Amniotic stem cell (primary cell): ENCODE results near the gene RNF212.
"Not testable (repeated sequence)": the region's sequence is repeated elsewhere in the genome, so short reads cannot be mapped to it uniquely, and the experiment has no call there.

ENCODE experiments used
- DNase-seq: peaks from one replicate; lab custom pipeline; 2025; lab: John Stamatoyannopoulos, UW

The RNF212 gene

DNA sequence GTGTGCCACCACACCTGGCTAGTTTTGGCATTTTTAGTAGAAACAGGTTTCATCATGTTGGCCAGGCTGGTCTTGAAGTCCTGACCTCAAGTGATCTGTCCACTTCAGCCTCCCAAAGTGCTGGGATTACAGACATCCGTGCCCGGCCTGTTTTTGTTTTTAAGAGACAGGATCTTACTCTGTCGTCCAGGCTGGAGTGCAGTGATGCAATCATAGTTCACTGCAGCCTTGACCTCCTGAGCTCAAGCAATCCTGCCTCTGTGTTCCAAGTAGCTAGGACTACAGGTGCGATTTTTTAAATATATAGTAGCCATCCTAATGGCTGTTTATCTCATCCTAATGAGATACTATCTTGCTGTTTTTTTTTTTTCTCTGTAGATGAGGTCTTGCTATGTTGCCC, 47.6 kb downstream of the RNF212 start:
- DNase-seq: no peak

DNA sequence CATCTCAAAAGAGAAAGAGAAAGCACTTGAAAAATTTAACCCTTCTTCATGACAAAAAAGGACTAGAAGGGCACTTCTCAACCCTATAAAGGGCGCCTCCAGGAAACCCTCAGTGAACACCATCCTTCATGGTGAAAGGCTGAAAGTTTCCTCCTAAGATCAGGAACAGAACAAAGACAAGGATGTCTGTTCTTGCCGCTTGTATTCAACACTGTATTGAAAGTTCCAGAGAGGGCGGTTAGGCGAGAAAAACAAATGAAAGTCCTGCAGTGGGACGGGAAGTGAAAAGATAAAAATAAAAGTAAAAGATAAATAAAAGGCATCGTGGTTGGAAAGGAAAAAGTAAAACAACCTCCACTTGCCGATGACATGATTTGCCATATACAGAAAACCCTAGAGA, 50.9 kb downstream of the RNF212 start:
- DNase-seq: no peak

DNA sequence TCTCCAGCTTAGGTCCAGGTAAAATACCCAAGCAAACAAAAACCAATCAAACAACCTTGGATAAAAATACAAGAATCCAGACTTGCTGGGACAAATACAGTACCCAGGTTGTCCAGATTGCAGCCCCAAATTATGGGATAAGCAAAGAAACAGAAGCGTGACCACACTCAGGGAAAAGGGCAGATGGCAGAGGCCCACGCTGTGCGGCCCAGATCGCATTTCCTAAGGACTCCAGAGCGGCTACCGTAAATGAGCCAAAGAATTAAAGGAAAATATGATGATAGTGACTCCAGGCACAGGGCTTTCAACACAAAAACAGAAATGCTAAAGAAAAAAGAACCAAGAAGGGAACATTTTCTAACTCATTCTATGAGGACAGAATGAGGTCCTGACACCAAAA, 51.6 kb downstream of the RNF212 start:
- DNase-seq: no peak

DNA sequence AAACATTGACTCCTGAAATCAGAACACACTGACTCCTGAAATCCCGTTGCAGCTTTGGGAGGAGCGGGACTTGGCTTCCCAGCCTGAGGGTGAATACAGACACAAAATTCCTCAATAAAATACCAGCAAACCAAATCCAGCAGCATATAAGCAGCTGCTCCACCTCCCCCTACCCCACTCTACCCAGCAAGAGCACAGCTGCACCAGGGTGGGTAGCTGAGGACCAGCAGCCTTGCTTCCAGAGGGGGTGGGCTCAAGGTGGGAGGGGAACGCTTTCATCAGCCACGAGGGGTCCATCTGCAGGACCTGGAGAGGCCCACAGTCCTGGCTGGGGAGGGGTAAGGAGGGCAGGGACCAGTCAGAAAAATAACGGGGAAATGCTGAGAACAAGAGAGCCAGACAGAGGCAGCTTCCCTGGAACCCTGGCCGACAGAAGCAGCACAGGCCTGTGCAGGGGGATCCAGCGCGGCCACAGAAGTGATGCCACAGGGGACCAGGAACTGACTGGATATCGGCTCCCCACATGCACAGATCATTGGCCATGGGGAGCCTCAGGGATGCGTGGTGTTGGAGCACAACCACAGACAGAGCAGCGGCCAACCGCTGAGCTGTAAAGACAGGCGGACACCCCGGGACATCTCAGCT, 52.2 kb downstream of the RNF212 start:
- DNase-seq: no peak

DNA sequence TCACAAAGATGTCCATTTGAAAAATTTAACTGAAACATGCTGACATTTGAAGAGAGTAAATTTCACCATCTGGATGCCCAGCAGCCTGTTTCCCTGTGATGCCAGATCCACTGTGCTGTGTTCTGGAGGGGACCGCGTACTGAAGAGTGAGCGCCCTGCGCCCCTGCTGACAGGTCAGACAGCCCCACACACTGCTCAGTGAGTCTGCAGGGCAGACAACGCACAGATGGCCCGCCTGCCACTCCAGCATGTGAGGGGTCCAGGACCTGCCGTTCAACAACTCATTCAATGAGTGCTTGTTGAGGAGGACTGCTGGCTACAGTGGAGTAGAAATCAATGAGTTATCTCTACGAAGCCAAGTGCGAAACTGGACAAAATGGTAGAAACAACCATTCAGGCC, 52.7 kb downstream of the RNF212 start:
- no peak for DNase-seq

DNA sequence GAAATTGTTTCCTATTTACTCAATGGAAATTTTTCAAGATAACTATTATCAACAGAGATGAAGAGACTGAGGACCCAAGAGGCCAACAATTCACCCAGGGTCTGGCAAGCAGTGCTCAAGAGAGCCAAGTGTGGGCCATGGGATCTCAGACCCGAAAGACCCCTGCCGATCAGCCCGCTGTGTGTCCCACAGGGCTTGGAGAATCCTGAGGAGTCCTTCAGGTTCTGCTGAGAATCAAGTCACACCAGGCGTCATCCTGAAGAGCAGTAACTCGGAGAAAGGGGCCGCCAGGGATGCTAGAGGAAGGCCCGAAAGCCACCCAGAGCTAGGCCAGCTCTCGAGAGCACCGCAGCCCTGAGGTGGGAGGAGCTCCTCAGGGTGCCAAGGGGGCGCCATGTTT, 53.2 kb downstream of the RNF212 start:
- DNase-seq: no peak

DNA sequence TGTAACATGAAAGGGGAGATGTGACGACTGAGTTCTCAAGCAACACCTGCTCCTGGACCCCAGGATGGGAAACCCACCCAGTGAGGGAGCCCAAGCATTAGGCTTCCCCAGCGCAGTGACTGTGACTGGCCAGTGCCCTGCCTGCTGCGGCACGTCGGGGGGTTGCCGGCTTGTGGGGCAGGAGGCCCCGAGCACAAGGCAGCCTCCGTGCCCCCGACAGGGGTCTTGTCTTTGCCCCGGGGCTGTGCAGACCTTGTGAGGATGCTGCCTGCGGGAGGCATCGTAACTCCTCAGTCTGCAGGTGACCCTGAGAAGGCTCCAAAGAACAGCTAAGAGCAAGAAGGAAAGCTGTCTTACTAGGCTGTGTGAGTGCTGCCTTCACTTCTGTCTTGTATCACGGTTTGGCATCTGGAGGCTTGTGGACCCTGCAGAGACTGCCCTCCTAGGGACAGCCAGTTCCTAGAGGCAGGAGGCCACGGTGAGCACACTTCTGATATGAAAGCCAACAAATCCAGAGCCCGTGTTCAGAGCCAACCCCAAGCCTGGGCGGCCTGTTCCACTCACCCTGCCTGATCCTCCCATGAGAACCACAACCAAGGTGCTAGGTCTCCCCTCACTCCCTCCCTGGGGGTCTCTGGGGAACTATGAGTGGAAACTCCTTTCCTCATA, 54.2 kb downstream of the RNF212 start:
- DNase-seq: no peak

DNA sequence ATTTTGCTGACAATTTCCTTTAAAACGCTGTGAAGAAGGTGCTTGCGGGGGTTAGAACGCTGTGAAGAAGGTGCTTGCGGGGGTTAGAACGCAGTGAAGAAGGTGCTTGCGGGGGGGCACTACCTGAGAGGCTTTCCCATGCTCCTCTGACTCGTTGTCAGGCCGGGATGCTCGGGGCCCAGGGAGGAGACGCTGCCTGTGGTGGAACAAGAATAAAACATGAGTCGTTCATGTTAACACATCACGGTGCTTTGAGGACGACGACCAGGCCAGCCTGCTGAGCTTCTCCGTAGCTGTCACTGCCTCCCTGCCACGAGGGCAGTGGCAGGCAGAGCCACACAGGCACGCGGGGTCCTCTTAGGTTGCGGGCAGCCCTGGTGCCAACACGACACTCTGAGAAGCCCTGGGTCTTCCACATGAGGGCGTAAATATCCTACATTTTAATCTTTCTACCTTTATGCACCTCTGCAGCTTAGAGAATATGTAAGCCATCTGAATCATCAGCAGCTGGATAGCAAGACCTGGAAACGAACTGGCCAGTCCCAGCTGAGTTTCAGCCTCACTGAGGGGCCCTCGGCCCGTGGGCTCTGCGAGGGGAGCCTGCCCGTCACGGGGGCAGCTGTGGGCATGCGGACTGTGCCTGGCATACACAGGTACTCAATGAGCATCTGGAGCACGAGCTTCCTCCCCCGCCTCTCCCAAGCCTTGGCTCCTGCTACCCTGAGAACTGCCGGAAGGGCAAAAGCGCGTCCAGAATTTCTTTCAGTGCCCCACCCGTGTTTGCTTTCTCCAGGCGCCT, 55.0 kb downstream of the RNF212 start:
- no peak for DNase-seq

DNA sequence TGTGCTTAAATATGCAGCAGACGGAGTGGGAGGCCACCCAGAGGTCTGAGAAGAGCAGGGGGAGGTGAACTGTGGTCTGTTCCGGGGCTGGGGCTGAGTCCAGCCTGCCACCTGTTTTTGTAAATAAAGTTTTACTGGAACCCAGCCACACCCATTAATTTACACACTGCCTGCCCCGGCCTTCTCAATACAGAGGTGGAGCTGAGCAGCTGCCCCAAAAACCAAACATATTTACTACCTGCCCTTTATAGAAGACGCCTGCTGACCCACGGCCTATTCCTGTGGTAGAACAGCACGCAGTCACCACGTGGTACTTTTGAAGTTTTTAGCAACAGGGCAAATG, 56.0 kb downstream of the RNF212 start:
- no peak for DNase-seq

DNA sequence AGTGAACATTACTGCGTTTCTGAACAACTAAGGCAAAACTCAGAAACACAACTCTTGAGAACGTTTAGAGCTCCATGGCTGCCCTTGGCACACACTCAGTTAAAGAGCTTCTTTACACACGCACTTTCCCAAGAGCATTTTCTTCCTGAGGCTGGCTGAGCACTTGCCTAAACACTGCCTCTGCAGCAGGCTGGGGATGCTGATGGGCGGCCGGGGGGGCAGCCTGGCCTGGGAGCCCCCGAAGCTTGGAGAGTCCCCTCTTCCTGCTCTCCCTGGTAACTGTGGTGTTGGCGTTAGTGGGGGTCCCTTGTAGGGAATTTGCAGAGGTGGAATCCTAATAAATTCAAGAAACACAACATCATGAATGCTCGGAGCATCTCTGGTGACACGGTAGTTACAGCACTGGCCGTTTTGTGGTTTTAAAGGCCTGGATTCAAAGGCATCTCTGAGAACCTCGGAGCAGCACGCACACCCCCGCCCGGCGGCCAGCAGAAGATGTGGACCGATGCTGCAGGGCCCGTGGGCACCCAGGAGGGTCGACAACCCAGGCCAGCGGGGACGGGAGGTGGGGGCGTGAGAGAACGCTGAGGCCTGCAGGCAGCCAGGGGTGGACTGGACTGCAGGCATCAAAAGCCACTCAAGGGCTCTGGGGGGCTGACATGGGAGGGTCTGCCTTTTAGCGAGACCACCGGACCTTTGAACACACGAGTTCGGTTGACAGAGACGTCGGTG, 56.5 kb downstream of the RNF212 start:
- no peak for DNase-seq

DNA sequence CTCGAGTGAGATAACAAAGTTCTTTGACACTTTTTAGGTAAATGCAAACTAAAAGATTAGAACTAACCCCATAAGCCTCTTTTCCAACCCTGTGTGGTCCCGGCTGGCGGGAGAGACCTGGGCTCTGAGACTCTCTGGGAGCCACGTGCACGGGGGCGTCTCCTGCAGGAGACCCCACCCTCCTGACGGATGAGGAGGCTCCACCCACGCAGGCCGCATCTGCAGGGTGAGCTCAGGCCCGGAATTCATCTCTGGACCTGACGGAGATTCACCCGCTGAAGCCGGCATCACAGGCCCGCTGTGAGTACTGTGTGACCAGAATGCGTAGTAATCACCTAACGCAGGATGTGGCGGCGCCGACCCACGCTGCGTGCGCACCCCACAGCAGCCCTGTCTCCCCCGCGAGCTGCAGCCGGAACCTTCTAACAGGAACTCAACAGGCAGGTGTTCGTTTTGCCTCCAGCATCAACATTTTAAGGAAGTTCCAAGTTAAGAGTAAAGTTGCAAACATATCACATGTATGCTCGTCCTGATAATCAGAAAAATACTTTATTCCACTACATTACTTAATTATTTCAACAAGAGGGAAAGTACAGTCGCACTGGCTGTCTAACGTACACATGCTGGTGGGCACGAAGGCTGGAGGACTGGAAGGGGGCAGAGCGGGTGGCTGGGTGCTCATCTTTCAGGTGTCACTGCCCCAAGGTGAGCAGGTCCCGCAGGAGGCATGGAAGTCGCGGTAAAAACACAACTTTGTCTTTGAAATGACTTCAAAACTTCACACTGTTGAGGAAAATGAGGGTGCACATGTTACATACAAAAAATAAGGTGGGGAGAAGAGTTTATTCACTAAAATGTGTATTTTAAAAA, 57.4 kb downstream of the RNF212 start:
- DNase-seq: no peak

DNA sequence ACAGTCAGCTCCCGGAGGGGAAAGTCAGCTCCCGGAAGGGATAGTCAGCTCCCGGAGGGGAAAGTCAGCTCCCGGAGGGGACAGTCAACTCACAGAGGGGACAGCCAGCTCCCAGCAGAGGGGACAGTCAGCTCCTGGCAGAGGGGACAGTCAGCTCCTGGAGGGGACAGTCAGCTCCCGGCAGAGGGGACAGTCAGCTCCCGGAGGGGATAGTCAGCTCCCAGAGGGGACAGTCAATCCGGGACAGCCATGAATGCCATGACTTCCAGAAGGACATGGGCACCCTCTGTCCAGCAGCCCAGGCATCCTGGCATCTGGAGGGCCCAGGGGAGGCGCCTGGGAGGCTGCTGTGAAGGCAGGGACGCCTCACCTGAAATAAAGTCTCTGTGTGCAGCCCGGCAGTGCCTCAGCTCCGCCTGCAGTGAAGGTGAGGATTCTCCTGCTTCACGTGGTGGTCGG, 58.1 kb downstream of the RNF212 start:
- DNase-seq: not testable (repeated sequence)

DNA sequence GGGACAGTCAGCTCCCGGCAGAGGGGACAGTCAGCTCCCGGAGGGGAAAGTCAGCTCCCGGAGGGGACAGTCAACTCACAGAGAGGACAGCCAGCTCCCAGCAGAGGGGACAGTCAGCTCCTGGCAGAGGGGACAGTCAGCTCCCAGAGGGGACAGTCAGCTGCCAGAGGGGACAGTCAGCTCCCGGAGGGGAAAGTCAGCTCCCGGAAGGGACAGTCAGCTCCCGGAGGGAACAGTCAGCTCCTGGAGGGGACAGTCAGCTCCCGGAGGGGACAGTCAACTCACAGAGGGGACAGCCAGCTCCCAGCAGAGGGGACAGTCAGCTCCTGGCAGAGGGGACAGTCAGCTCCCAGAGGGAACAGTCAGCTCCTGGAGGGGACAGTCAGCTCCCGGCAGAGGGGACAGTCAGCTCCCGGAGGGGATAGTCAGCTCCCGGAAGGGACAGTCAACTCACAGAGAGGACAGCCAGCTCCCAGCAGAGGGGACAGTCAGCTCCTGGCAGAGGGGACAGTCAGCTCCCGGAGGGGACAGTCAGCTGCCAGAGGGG, 58.6 kb downstream of the RNF212 start:
- not testable (repeated sequence) for DNase-seq

DNA sequence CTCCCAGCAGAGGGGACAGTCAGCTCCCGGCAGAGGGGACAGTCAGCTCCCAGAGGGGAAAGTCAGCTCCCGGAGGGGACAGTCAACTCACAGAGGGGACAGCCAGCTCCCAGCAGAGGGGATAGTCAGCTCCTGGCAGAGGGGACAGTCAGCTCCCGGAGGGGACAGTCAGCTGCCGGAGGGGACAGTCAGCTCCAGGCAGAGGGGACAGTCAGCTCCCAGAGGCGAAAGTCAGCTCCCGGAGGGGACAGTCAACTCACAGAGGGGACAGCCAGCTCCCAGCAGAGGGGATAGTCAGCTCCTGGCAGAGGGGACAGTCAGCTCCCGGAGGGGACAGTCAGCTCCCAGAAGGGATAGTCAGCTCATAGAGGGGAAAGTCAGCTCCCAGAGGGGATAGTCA, 59.5 kb downstream of the RNF212 start:
- not testable (repeated sequence) for DNase-seq

DNA sequence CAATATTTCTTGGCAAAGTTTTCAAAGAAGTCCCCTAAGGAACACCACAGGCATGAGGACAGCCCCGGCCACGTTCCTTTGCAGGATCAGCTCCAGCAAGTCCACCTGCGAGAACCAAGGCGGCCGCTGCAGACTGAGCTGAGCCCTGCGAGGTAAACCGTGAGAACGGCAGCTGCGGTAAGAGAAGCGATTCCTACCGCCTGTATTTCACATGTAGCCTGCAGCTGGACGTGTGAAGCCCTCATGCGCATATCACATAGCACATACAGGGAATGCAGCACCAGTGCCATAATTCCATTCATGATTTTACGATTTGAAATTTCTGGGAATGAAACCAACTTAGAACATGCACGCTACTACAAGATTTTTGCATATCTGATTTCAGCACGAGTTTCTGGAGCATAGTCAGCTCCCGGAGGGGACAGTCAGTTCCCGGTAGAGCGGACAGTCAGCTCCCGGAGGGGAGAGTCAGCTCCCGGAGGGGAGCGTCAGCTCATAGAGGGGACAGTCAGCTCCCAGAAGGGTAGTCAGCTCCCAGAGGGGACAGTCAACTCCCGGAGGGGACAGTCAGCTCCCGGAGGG, 60.2 kb downstream of the RNF212 start:
- DNase-seq: peak; percentile 68

DNA sequence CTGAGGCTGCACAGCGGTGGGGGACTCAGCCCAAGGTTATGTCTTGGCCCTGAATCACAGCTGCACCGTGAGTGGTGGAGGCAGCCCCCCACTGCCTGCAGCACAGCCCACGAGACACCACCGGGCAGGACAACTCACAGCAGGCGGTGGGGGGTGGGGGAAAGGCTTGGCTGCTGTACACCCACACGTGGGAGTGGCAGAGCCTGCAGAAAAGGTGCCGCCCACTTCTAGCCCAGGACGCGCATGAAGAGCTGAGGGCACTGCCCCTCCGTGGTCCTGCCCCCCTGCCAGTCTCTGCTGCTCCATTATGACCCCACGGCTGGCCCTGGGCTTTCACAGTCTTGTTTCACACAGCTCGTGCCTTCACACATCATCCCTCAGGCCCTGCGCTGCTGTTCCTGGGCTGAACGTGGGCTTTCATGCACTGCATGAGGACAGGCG, 61.1 kb downstream of the RNF212 start:
- no peak for DNase-seq

DNA sequence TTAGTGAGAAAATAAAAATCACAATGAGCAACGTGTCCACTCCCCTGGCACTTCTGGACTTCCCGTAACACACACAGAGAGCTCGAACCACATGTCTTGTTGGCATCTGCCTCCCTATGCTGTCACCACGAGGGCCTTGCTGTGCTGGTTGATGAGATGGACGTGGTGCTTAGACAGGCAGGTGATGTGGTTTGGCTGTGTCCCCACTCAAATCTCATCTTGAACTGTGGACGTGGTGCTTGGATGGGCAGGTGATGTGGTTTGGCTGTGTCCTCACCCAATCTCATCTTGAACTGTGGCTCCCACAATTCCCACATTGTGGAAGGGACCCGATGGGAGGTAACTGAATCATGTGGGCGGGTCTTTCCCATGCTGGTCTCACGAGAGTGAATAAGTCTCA, 61.9 kb downstream of the RNF212 start:
- DNase-seq: no peak

DNA sequence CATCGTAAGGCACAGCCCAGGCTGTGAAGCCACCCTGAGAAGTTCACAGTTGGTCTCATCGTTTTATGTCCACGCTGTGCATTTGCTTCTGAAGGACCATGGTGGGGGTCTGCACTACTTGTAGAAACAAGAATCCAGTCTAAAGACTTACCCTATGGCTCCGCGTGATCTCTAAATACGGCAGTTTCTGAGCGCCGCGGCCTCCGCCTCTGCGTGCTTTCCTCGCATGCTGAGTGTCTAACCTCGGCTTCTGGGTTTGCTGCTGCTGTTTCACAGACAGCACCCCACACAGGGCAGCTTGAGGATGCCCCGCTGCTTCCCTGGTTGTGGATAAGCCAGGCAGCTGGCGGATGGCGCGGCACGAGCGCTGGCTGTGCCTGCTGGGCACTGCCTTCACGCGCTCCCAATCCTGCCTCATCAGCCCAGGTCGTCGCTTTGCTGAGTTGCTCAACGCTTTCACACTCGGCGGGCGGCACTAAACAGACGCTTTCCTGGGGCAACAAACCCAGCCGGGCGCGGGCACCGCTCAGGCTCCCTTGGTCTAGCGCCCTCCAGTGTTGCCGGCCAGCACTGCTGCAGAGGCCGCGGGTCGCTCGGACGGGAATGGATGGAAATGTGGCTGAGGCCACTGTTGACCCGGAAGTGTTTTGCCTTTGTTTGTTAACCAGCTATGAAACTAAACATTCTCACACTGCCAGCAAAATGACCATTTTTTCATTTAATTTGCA, 62.7 kb downstream of the RNF212 start:
- no peak for DNase-seq

DNA sequence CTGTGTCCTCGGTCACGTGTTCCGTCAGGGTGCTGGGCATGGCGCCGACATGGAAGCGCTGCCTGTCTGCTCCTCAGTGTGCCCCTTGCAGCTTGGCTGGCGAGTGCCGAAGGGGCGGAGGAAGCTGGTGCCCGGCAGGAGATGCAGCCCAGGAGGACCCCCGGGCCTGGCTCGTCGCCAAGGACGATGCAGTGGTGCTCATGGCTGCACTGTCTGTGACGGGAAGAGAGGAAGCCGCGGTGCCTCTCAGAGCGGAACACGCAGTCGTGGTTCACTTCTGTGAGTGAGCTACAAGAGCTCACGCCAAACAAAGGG, 63.8 kb downstream of the RNF212 start:
- DNase-seq: no peak
